Upper lobe of left lung (tissue), 6 donors: ENCODE results near the gene SPEF2. TPM values are rescaled to one million over a fixed set of nuclear protein-coding genes. Genes with fewer than 3 reads are reported as not detected.

ENCODE experiments used
- ATAC-seq, 2 donors: fragments of 200-7000 bp; cut with Tn5 transposase; one replicate each; pipeline ENCODE4 v1.9.1; 2022; ENCODE audit warnings: mild to moderate bottlenecking in 2 of 2, moderate library complexity in 2 of 2; ENCODE audit not compliant: low FRiP score in 2 of 2
- DNase-seq, 2 donors: peaks; one replicate each; pipeline ENCODE4 v3.0.0-alpha.2; 2019 to 2020
- H3K27ac ChIP-seq, 4 donors: fragments of 200-600 bp; sonication (generic); one replicate each; pipeline ENCODE4 v1.5.1; 2016 to 2019
- H3K27me3 ChIP-seq, 4 donors: fragments of 200-600 bp; sonication (generic); one replicate each; pipeline ENCODE4 v1.5.1; 2017 to 2019
- H3K36me3 ChIP-seq, 4 donors: fragments of 200-600 bp; sonication (generic); one replicate each; pipeline ENCODE4 v1.5.1; 2016 to 2019
- H3K4me1 ChIP-seq, 4 donors: fragments of 200-600 bp; sonication (generic); one replicate each; pipeline ENCODE4 v1.5.1; 2018 to 2019
- H3K4me3 ChIP-seq, 4 donors: fragments of 200-600 bp; sonication (generic); one replicate each; pipeline ENCODE4 v1.5.1; 2017 to 2019; ENCODE audit warnings: mild to moderate bottlenecking in 2 of 4, moderate library complexity in 1 of 4
- H3K9me3 ChIP-seq, 4 donors: fragments of 200-600 bp; sonication (generic); one replicate each; pipeline ENCODE4 v1.5.1; 2018 to 2019
- CTCF ChIP-seq, 6 experiments: fragments of 450-650 bp in 4 of 6; fragments of 200-600 bp in 2 of 6; sonication (generic) in 2 of 6; IDR thresholded peaks; one replicate each; pipeline ENCODE4 v1.5.1; 2016 to 2019; ENCODE audit warnings: antibody characterized with exemption in 6 of 6
- EP300 ChIP-seq, 4 donors: sonication (generic); formaldehyde crosslinking; IDR thresholded peaks; one replicate each; pipeline ENCODE4 v1.5.1; 2017; ENCODE audit warnings: antibody characterized with exemption in 4 of 4, control low read depth in 2 of 4
- POLR2A ChIP-seq, 4 donors: fragments of 450-650 bp; IDR thresholded peaks; one replicate each; pipeline ENCODE4 v1.5.1; 2016 to 2017; ENCODE audit warnings: antibody characterized with exemption in 4 of 4, mild to moderate bottlenecking in 2 of 4
- POLR2AphosphoS5 ChIP-seq, 2 donors: sonication (generic); formaldehyde crosslinking; IDR thresholded peaks; one replicate each; pipeline ENCODE4 v1.5.1; 2017; ENCODE audit warnings: antibody characterized with exemption in 2 of 2
- WGBS, 2 donors: methylation state at CpG; one replicate each; pipeline ENCODE4 v1.1.5; 2017 to 2018; 5-methylcytosine and 5-hydroxymethylcytosine counted together
- total RNA-seq, 6 donors: library from RNA; depleted of rRNA in 4 of 6; stranded (reverse); fragments of >200 nt in 4 of 6; gene quantifications; one replicate each; pipeline versions ENCODE4 v1.1.0 to v1.2.1, GENCODE V29; 2016 to 2021
- donor health status: DM: no; HTN: no; CAD: no; lungs with moderate emphysema.
- donor health status: DM: no; HTN: yes; CAD: no; lungs with severe emphysema.

The SPEF2 gene
- total RNA-seq, 6 donors from 2014 or later = 6.6 to 95.3 (median 13.9) TPM

- Histone ChIP-seq H3K27ac (no peak overlapping the region), H3K4me3 (no peak overlapping the region), H3K36me3 (no peaks in the 10 kb centered on the region), H3K27me3 (no peaks in the 10 kb centered on the region), H3K4me1 (no peaks in the 10 kb centered on the region), H3K9me3 (no peaks in the 10 kb centered on the region)
- DNase-seq (no peak), ATAC-seq (no peak)
- no peak for TF ChIP-seq CTCF (IDR thresholded peaks at IDR 0.05)
- no peak for TF ChIP-seq POLR2AphosphoS5 (IDR thresholded peaks at IDR 0.05)
- TF ChIP-seq EP300 (IDR thresholded peaks at IDR 0.05) = no peak
- no peak for TF ChIP-seq POLR2A (IDR thresholded peaks at IDR 0.05)
- WGBS, 2 donors = 74 to 81% methylated on average over 2 of the region's 2 CpGs
These were observed 203.8 kb downstream of the SPEF2 start for GRCh38 chr5:35821513-35821912.

GRCh38 chr5:35822511-35822910 is 204.8 kb downstream of the SPEF2 start:
- no peak overlapping the region for H3K4me3 ChIP-seq
- TF ChIP-seq CTCF (IDR thresholded peaks at IDR 0.05) (no peak), POLR2A (IDR thresholded peaks at IDR 0.05) (peak in 1 of 4 donors; percentile 33)
- DNase-seq (no peak), ATAC-seq (no peak)
- H3K27ac ChIP-seq = no peak overlapping the region
- no peaks in the 10 kb centered on the region for H3K27me3 ChIP-seq
- no peaks in the 10 kb centered on the region for H3K36me3 ChIP-seq
- H3K4me1 ChIP-seq = no peaks in the 10 kb centered on the region
- no peaks in the 10 kb centered on the region for H3K9me3 ChIP-seq
- WGBS, 2 donors = 80 to 85% methylated on average over 7 to 8 of the region's 8 CpGs

GRCh38 chr5:35823347-35824098 is 205.9 kb downstream of the SPEF2 start:
- no peaks in the 10 kb centered on the region for H3K36me3 ChIP-seq
- no peak overlapping the region for H3K4me3 ChIP-seq
- H3K27me3 ChIP-seq = no peaks in the 10 kb centered on the region
- DNase-seq (no peak), ATAC-seq (no peak)
- TF ChIP-seq POLR2A (IDR thresholded peaks at IDR 0.05) (no peak), POLR2AphosphoS5 (IDR thresholded peaks at IDR 0.05) (no peak), EP300 (IDR thresholded peaks at IDR 0.05) (no peak)
- no peak overlapping the region for H3K27ac ChIP-seq
- H3K9me3 ChIP-seq = no peaks in the 10 kb centered on the region
- WGBS, 2 donors = 82 to 85% methylated on average over 6 to 7 of the region's 7 CpGs
- no peaks in the 10 kb centered on the region for H3K4me1 ChIP-seq

- TF ChIP-seq POLR2A (IDR thresholded peaks at IDR 0.05) (no peak), POLR2AphosphoS5 (IDR thresholded peaks at IDR 0.05) (no peak), EP300 (IDR thresholded peaks at IDR 0.05) (no peak), CTCF (IDR thresholded peaks at IDR 0.05) (no peak)
- Histone ChIP-seq H3K27me3 (no peaks in the 10 kb centered on the region), H3K27ac (no peak overlapping the region), H3K9me3 (no peaks in the 10 kb centered on the region), H3K36me3 (no peaks in the 10 kb centered on the region), H3K4me1 (no peaks in the 10 kb centered on the region), H3K4me3 (no peak overlapping the region)
- ATAC-seq (no peak), DNase-seq (no peak)
- 87 to 92% methylated on average over 3 of the region's 3 CpGs for WGBS, 2 donors
These were observed 208.4 kb downstream of the SPEF2 start for GRCh38 chr5:35826056-35826455.

- ATAC-seq (no peak), DNase-seq (no peak)
- Histone ChIP-seq H3K27ac (no peak overlapping the region), H3K36me3 (no peaks in the 10 kb centered on the region), H3K4me3 (no peak overlapping the region), H3K9me3 (no peaks in the 10 kb centered on the region), H3K27me3 (no peaks in the 10 kb centered on the region), H3K4me1 (no peaks in the 10 kb centered on the region)
- 95% methylated on average over 2 of the region's 2 CpGs for WGBS, 2 donors
- no peak for TF ChIP-seq POLR2A (IDR thresholded peaks at IDR 0.05)
- no peak for TF ChIP-seq EP300 (IDR thresholded peaks at IDR 0.05)
- no peak for TF ChIP-seq POLR2AphosphoS5 (IDR thresholded peaks at IDR 0.05)
- TF ChIP-seq CTCF (IDR thresholded peaks at IDR 0.05) = no peak
These were observed 208.9 kb downstream of the SPEF2 start for GRCh38 chr5:35826554-35826953.
